Measurements from ENCODE around the gene APBB1IP. TPM values are rescaled to one million over a fixed set of nuclear protein-coding genes. Genes with fewer than 3 reads are reported as not detected.

APBB1IP gene
- total RNA-seq, 4 donors from 2014 or later = 14.8 to 41.3 (median 26.2) TPM

DNA sequence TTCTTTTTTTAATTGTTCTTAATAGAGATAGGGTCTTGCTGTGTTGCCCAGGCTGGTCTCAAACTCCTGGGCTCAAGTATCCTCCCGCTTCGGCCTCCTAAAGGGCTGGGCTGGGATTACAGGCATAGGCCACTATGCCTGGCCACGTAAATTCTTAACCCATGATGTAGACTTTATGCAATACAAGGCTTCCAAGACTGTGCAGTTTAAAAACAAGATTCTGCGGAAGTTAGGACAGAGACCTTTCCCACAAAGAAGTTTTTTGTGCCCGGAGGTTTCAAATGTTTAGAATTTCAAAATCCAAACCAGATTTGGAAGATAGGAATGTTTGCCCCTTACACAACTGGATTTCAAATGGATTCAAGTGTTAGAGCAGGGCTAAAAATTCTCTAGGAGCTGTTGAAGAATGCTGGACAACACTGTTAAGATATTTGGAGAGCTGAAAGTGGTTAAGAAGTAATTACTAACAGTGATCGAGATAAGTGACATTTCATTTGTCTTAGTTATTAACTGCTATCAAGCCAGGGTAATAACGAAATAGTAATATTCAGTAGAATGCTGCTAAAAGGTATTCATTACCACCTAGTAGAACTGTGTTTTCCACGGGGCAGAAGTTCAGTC is 7.4 kb downstream of the APBB1IP start:
- no peak for TF ChIP-seq CTCF (IDR thresholded peaks at IDR 0.05; ENCODE audit: low read depth)

GRCh38 chr10:26446258-26446657 is 8.1 kb downstream of the APBB1IP start:
- TF ChIP-seq CTCF (IDR thresholded peaks at IDR 0.05; ENCODE audit: low read depth) = no peak

- TF ChIP-seq CTCF (IDR thresholded peaks at IDR 0.05; ENCODE audit: low read depth) = no peak
Observed at GRCh38 chr10:26448292-26448691, 10.2 kb downstream of the APBB1IP start.

DNA sequence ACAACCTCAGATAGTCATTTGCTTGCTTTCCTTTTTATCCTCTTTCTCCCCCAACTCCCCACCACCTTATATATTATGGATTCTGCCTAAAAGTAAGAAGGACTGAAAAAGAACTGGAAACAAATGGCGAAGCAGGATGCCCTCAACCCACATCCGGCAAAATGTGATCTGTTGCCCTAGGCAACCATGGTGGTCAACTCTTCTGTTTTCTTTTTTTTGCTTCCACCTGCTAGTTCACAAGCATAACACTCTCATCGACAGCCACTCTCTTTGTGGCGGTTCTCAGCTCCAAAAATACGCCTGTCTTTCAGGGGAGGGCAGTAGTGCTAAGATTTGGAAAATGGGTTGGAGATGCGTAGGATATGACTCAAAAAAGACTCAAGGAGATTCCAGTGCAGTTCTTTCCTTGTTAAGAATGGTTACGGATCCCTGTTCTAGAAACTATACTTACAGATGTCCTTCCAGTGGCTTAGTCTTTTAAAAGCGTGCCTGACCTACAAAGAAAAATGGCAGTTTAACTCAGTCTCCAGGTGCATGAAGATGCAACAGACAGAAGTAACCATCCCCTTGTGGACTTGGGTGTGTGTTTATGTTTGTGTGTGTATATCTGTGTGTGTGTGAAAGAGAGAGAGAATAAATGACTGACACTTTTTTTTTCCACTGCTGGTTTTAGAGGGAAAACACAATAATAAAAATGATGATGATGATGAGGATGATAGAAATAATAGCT is 10.7 kb downstream of the APBB1IP start:
- TF ChIP-seq CTCF (IDR thresholded peaks at IDR 0.05; ENCODE audit: low read depth) = no peak

DNA sequence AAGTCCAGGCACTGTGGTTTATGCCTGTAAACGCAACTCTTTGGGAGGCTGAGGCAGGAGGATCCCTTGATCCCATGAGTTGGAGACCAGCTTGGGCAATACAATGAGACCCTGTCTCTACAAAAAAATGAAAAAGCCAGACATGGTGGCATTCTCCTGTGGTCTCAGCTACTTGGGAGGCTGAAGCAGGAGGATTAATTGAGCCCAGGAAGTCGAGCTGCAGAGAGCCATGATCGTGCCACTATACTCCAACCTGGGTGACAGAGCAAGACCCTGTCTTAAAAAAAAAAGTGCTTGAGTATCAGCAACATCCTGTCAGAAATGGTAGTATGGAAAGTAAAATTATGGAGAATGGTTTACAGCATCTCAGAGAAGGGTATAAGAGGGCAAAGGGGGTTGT is 11.6 kb downstream of the APBB1IP start:
- TF ChIP-seq CTCF (IDR thresholded peaks at IDR 0.05; ENCODE audit: low read depth) = no peak

DNA sequence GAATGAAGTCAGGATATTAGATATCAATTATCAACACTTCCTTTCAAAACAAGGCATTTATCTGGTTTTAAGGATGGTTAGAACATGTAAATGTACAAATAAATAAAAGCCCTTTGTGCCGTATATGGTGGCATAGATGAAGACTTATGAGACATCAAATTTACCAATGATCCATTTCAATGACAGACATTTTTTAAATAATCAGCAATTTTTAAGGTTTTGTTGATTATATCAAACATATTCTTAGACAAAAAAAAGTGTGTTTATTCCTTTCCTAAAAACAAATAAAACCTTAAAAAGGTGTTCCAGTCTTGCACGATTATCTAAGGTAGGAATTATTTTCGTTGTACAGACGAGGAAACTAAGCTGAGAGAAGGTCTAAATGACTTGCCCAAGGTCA is 13.8 kb downstream of the APBB1IP start:
- TF ChIP-seq CTCF (IDR thresholded peaks at IDR 0.05; ENCODE audit: low read depth) = no peak

- TF ChIP-seq CTCF (IDR thresholded peaks at IDR 0.05; ENCODE audit: low read depth) = no peak
Observed at GRCh38 chr10:26453850-26454249, 15.7 kb downstream of the APBB1IP start.
